Neural crest cell (in vitro differentiated cells): ENCODE data around the gene NDUFS2. TPM values are rescaled to one million over a fixed set of nuclear protein-coding genes. Genes with fewer than 3 reads are reported as not detected.

Source experiments
- DNase-seq: peaks from one replicate; pipeline ENCODE4 v3.0.0; 2021; ENCODE audit warnings: low read depth, mixed read lengths, low spot score
- H3K27ac Mint-ChIP-seq: one replicate; pipeline ENCODE4 v1.8.0; 2021; ENCODE audit warnings: mild to moderate bottlenecking, mixed read lengths; ENCODE audit not compliant: unreplicated experiment
- H3K27me3 Mint-ChIP-seq: 2 replicates; pipeline ENCODE4 v1.8.0; 2021; ENCODE audit warnings: low read depth, mild to moderate bottlenecking, mixed read lengths
- H3K36me3 Mint-ChIP-seq: 2 replicates; pipeline ENCODE4 v1.8.0; 2021; ENCODE audit warnings: low read depth, mild to moderate bottlenecking, mixed read lengths
- H3K4me1 Mint-ChIP-seq: 2 replicates; pipeline ENCODE4 v1.8.0; 2021; ENCODE audit warnings: mixed read lengths
- H3K4me3 Mint-ChIP-seq: one replicate; pipeline ENCODE4 v1.8.0; 2021; ENCODE audit warnings: mild to moderate bottlenecking, mixed read lengths
- H3K9me3 Mint-ChIP-seq: 2 replicates; pipeline ENCODE4 v1.8.0; 2021; ENCODE audit warnings: mixed read lengths
- total RNA-seq: library from RNA; stranded (reverse); gene quantifications from 2 replicates; pipeline ENCODE4 v1.2.1, GENCODE V29; 2021
- TF ChIP-seq, protein P1 (sequence below): fragments of 200-600 bp; sonication (generic); conservative IDR thresholded peaks from 2 replicates; pipeline ENCODE4 v1.5.0; 2021; ENCODE audit warnings: antibody characterized with exemption, mild to moderate bottlenecking

NDUFS2 gene
- total RNA-seq, 1 donor from 2014 or later, result 106 TPM

DNA sequence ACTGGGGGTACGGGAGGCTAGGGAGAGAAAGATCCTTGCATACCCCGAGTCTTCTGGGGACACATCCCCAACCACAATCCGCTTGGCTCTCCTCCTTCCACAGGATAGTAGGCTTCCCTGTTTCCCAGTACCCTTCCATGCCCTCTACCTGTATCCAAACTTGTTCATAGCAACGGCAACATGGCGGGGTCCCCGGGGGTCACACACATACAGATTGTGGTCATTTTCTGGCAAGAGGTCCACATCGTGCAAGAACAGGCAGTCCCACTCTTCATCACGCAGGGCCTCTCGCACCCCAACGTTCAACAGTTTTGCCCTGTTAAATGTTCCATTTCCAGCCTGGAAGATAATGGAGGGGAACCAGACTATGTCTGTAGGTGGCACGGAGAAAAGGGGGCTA, 28.5 kb upstream of the NDUFS2 start:
- Mint-ChIP-seq H3K27ac (no peak overlapping the region), H3K4me1 (peaks cover 30% of the 10 kb centered on the region), H3K36me3 (peaks cover 3% of the 10 kb centered on the region), H3K4me3 (peak overlapping the region; percentile 72), H3K9me3 (no peaks in the 10 kb centered on the region), H3K27me3 (no peaks in the 10 kb centered on the region)
- TF ChIP-seq, protein P1, sequence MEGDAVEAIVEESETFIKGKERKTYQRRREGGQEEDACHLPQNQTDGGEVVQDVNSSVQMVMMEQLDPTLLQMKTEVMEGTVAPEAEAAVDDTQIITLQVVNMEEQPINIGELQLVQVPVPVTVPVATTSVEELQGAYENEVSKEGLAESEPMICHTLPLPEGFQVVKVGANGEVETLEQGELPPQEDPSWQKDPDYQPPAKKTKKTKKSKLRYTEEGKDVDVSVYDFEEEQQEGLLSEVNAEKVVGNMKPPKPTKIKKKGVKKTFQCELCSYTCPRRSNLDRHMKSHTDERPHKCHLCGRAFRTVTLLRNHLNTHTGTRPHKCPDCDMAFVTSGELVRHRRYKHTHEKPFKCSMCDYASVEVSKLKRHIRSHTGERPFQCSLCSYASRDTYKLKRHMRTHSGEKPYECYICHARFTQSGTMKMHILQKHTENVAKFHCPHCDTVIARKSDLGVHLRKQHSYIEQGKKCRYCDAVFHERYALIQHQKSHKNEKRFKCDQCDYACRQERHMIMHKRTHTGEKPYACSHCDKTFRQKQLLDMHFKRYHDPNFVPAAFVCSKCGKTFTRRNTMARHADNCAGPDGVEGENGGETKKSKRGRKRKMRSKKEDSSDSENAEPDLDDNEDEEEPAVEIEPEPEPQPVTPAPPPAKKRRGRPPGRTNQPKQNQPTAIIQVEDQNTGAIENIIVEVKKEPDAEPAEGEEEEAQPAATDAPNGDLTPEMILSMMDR, result no peak
- DNase-seq, result no peak

DNA sequence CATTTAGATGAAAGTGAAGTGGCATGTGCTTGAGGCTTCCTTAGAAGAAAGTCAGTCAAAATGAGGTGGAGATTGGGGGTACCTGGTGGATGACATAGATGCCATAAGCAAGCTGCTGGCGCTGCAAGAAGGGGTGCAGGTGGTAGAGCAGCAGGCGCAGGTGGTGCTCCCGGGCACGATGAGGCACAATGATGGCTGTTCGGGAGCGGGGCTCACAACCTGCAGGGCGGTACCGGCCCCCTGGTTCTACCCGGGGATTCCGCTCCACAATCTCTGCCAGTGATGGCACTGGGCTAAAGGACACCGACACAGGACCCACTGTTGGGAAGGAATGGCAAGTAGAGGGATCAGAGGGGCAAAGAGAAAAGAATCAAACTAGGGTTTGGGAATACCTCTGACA, 27.3 kb upstream of the NDUFS2 start:
- peak overlapping the region; percentile 41 for H3K4me3 Mint-ChIP-seq
- no peak overlapping the region for H3K27ac Mint-ChIP-seq

DNA sequence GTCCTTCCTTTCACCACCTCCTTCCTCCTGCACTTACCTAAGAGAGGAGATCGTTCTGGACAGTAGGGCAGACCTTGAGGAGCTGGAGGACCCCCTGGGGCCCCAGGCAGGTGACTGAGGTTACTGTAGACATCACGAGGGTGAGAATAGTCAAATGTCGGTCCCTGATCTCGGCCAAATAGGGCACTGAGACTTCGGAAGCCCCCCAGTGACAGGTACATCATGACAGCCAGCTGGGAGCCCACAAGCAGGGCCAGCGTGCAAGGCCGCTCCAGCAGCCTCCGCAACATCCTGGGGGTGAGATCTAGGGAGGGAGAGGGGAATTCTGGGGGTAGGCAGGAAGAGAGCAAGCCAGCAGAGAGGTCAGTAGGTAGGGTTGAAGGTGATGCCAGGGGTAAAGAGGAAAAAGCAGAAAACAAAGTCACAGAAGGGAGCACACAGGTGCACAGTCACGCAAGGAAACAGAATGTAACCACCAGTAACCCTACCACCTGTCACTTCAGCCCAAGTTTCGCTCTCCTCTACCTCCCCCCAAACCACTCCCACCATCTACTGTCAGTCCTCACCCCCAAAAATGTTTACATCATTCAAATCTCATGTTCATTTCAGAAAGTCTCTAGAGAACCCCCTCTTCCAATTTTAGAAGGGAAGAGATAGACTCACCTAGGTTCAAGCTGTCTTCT, 26.3 kb upstream of the NDUFS2 start:
- Mint-ChIP-seq H3K27me3 (no peaks in the 10 kb centered on the region), H3K27ac (no peak overlapping the region), H3K36me3 (peaks cover 2% of the 10 kb centered on the region), H3K4me3 (peak overlapping the region; percentile 100), H3K9me3 (no peaks in the 10 kb centered on the region), H3K4me1 (peaks cover 30% of the 10 kb centered on the region)
- no peak for DNase-seq
- TF ChIP-seq, protein P1, result no peak

More for the DNA sequence above, 27.3 kb upstream of the NDUFS2 start:
- TF ChIP-seq, protein P1, result no peak
- no peak for DNase-seq
- Mint-ChIP-seq H3K9me3 (no peaks in the 10 kb centered on the region), H3K4me1 (peaks cover 30% of the 10 kb centered on the region), H3K36me3 (peaks cover 3% of the 10 kb centered on the region), H3K27me3 (no peaks in the 10 kb centered on the region)

DNA sequence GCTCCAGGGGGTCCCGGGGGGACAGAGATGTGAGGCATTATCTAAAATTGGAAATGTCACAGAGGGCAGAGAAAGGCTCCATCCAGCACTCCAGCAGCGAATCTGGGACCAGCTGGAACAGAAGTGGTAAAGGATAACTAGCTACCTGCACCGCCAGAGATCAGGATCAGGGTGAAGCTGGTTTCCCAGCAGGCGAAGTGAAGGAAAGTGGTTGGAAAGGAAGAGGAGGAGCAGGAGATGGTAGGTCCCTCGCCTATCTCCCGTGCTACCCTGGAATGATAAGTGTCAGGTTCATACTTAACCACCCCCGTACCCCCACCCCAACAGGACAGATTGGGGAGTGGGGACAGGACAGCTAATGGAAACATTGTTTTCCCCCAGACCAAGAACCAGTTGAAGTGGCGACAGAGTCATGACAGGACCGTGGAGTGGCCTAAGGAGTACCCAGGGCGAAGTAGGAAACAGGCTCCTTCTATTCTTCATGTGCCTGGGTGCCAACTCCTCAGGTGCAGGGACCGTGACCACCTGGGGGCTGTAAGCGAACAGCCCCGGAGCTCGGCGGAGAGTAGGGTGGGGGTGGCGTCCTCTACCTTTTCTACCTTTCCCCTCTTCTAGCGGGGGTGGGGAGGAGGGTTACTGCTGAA, 25.6 kb upstream of the NDUFS2 start:
- TF ChIP-seq, protein P1, result no peak
- Mint-ChIP-seq H3K9me3 (no peaks in the 10 kb centered on the region), H3K27me3 (no peaks in the 10 kb centered on the region), H3K4me3 (peak overlapping the region; percentile 100), H3K4me1 (peaks cover 30% of the 10 kb centered on the region), H3K27ac (peak overlapping the region; percentile 100), H3K36me3 (no peaks in the 10 kb centered on the region)
- DNase-seq, result no peak

DNA sequence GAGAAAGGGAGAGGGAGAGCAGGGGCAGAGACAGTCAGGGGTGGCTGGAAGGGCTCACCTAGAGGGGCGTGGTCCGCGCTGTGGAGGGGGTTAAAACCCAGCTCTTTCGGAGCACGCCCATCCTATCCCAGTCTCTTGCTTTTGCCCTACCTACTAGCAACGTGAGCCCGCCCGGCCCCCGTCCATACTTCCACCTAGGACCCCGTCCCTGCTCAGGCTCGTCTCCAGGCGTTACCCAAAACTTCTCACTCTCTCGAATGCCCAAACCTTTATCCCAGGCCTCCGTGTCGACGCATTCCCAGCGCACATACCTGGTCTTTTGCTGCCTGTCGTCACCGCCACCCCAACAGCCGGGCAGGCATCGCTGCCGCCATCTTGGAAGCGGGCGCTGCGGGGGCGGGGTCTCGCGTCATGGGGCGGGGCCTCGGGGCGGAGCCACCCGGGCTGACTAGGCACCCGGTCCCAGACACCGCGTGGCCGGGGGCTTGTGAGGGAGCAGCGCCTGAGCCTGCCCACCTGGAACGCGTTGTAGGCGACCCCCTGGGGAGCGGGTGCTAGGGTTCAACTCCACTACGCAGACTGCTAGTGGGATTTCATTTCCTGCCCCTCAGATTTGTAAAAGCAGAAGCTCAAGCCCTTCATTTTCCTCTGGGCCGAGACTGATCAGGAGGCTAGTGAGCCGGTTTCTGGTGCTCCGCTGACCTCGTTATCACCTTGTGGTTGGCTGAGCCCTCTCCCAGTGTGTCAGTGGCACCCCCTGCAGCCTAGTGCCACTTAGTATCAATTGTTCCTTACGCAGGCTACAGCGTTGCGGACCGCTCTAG, 24.8 kb upstream of the NDUFS2 start, which contains the start of gene B4GALT3:
B4GALT3 (minus strand) TSS at position 396 of the 824 bp plus-strand sequence. CDS start 1,447 bp downstream, outside the sequence.
- DNase-seq, result peak; percentile 96
- TF ChIP-seq, protein P1, result no peak
- H3K36me3 Mint-ChIP-seq, result no peaks in the 10 kb centered on the region
- peaks cover 30% of the 10 kb centered on the region for H3K4me1 Mint-ChIP-seq
- H3K9me3 Mint-ChIP-seq, result no peaks in the 10 kb centered on the region
- peak within 1 kb of the TSS; percentile 100 for H3K4me3 Mint-ChIP-seq
- H3K27me3 Mint-ChIP-seq, result no peaks in the 10 kb centered on the region
- H3K27ac Mint-ChIP-seq, result peak within 1 kb of the TSS; percentile 100
